Sigmoid colon (tissue), 4 donors: ENCODE results near the gene WDR74.

Experiments
- CTCF ChIP-seq, 4 experiments: fragments of 450-650 bp in 3 of 4; fragments of 200-600 bp in 1 of 4; IDR thresholded peaks; one replicate each; pipeline ENCODE4 v1.5.1; 2016 to 2019; ENCODE audit warnings: antibody characterized with exemption in 4 of 4, mild to moderate bottlenecking in 3 of 4, moderate library complexity in 2 of 4
- EP300 ChIP-seq, 4 donors: sonication (generic); formaldehyde crosslinking; IDR thresholded peaks; one replicate each; pipeline ENCODE4 v1.6.1; 2017; ENCODE audit warnings: antibody characterized with exemption in 4 of 4
- POLR2A ChIP-seq, 2 donors: fragments of 450-650 bp; IDR thresholded peaks; one replicate each; pipeline ENCODE4 v1.6.1; 2016; ENCODE audit warnings: antibody characterized with exemption in 2 of 2, mild to moderate bottlenecking in 2 of 2, moderate library complexity in 2 of 2
- POLR2AphosphoS5 ChIP-seq, 4 donors: sonication (generic); formaldehyde crosslinking; IDR thresholded peaks; one replicate each; pipeline ENCODE4 v1.6.1; 2017; ENCODE audit warnings: antibody characterized with exemption in 4 of 4

DNA sequence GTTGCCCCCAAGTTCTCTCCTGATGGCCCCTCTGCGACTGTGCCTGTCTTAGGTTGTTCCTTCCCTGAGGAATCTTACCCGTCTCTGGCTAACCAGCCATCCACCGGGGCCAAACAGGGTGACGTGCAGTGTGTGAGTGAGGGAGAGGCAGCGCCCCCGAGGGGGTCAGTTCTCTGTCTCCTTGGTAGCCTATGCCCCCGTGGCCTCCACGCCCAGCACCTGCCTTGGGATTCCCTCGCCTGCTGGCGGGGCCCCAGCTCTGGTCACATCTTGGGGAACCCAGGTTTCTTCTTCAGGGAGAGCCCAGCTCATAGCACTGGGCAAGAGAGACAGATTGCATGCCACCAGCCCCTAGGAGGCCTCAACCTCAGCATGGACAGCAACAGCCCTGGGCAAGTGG, 39.9 kb downstream of the WDR74 start:
- TF ChIP-seq CTCF (IDR thresholded peaks at IDR 0.05) (no peak), POLR2A (IDR thresholded peaks at IDR 0.05) (no peak), POLR2AphosphoS5 (IDR thresholded peaks at IDR 0.05) (no peak), EP300 (IDR thresholded peaks at IDR 0.05) (no peak)
